HCT116 (cell line): ENCODE results near the gene PHPT1.

ENCODE experiments used
- POLR2A ChIP-seq: IDR thresholded peaks from 2 replicates; pipeline ENCODE4 v1.7.0; 2011; ENCODE audit warnings: borderline replicate concordance; ENCODE audit not compliant: insufficient read depth, insufficient read length; ENCODE audit errors: extremely low read depth
- POLR2AphosphoS5 ChIP-seq: IDR thresholded peaks from 2 replicates; pipeline ENCODE4 v1.6.1; 2011; ENCODE audit warnings: mild to moderate bottlenecking, low read depth, low read length, moderate library complexity
- ZNF274 ChIP-seq: fragments of 200-500 bp; sonication (Bioruptor generic); IDR thresholded peaks from 2 replicates; pipeline ENCODE4 v1.6.1; 2014; ENCODE audit warnings: mild to moderate bottlenecking, low read depth, low read length, inconsistent platforms
- TF ChIP-seq, protein P1 (sequence below), 3 experiments: fragments of 200-600 bp in 1 of 3; sonication (generic) in 1 of 3; IDR thresholded peaks in 2 of 3; conservative IDR thresholded peaks in 1 of 3; 2 replicates each; pipeline ENCODE4 v1.5.1; 2012 to 2017; ENCODE audit warnings: low read depth in 2 of 3, low read length in 2 of 3, antibody characterized with exemption in 1 of 3, borderline replicate concordance in 1 of 3, control low read depth in 1 of 3, mild to moderate bottlenecking in 1 of 3, mixed read lengths in 1 of 3, mixed run types in 1 of 3, moderate library complexity in 1 of 3; ENCODE audit not compliant: insufficient read depth in 1 of 3

DNA sequence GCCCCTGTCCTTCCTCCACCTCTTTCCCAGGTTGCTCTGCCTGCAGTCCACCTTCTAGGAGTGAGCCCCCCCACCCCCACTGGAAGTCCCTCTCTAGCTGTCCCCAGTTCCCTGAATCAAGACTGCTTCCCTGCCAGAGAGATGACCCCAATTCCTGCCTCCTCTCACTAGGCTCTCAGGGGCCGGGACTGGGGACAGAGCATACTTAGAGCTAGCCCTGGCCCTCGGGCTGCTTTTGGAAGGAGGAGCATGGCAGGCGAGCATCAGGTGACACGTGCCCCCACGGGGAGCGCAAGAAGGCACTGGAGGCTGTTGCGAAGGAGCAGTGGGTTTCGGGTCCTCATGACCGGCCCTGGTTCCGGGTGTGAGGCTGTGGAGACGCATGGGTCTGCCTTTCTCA lies 46.8 kb downstream of the PHPT1 start:
- TF ChIP-seq, protein P1, sequence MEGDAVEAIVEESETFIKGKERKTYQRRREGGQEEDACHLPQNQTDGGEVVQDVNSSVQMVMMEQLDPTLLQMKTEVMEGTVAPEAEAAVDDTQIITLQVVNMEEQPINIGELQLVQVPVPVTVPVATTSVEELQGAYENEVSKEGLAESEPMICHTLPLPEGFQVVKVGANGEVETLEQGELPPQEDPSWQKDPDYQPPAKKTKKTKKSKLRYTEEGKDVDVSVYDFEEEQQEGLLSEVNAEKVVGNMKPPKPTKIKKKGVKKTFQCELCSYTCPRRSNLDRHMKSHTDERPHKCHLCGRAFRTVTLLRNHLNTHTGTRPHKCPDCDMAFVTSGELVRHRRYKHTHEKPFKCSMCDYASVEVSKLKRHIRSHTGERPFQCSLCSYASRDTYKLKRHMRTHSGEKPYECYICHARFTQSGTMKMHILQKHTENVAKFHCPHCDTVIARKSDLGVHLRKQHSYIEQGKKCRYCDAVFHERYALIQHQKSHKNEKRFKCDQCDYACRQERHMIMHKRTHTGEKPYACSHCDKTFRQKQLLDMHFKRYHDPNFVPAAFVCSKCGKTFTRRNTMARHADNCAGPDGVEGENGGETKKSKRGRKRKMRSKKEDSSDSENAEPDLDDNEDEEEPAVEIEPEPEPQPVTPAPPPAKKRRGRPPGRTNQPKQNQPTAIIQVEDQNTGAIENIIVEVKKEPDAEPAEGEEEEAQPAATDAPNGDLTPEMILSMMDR (IDR thresholded peaks at IDR 0.05 in 2 of 3, conservative IDR thresholded peaks at IDR 0.05 in 1 of 3; ENCODE audit: borderline replicate concordance in 1 of 3, insufficient read depth in 1 of 3, low read depth in 2 of 3, low read length in 2 of 3): no peak
- TF ChIP-seq POLR2A: no peak
- TF ChIP-seq ZNF274: no peak
- no peak for TF ChIP-seq POLR2AphosphoS5
